Dermis blood vessel endothelial cell (primary cell): Measurements from ENCODE around the gene NTN4. TPM values are rescaled to one million over a fixed set of nuclear protein-coding genes. Genes with fewer than 3 reads are reported as not detected.
"Not testable (repeated sequence)": the region's sequence is repeated elsewhere in the genome, so short reads cannot be mapped to it uniquely, and the experiment has no call there.

Experiments used
- DNase-seq: peaks from one replicate; pipeline ENCODE4 v3.0.0; 2010
- total RNA-seq: library from RNA; depleted of rRNA; stranded (reverse); fragments of >200 nt; gene quantifications from 2 replicates; pipeline ENCODE4 v1.2.3, GENCODE V29; 2014

NTN4 gene
- total RNA-seq, 1 donor from 2014 or later, result 711 TPM

GRCh38 chr12:95746062-95746461, 44.5 kb downstream of the NTN4 start:
- DNase-seq, result not testable (repeated sequence)

GRCh38 chr12:95742586-95742985, 48.0 kb downstream of the NTN4 start:
- DNase-seq, result no peak

GRCh38 chr12:95741635-95742034, 48.9 kb downstream of the NTN4 start:
- DNase-seq, result no peak

- no peak for DNase-seq
Observed at GRCh38 chr12:95740751-95741150, 49.8 kb downstream of the NTN4 start.

- DNase-seq, result peak; percentile 45
Observed at GRCh38 chr12:95739561-95740313, 50.8 kb downstream of the NTN4 start.

- no peak for DNase-seq
Observed at GRCh38 chr12:95738024-95738611, 52.4 kb downstream of the NTN4 start.

- no peak for DNase-seq
Observed at GRCh38 chr12:95736631-95737030, 53.9 kb downstream of the NTN4 start.

- not testable (repeated sequence) for DNase-seq
Observed at GRCh38 chr12:95735728-95736127, 54.8 kb downstream of the NTN4 start.

GRCh38 chr12:95733141-95733825, 57.3 kb downstream of the NTN4 start:
- no peak for DNase-seq

GRCh38 chr12:95731519-95731958, 59.0 kb downstream of the NTN4 start:
- no peak for DNase-seq

- DNase-seq, result no peak
Observed at GRCh38 chr12:95730457-95730856, 60.1 kb downstream of the NTN4 start.

GRCh38 chr12:95726903-95727302, 63.7 kb downstream of the NTN4 start:
- DNase-seq, result no peak

- no peak for DNase-seq
Observed at GRCh38 chr12:95724767-95725166, 65.8 kb downstream of the NTN4 start.

- DNase-seq, result no peak
Observed at GRCh38 chr12:95723693-95724384, 66.7 kb downstream of the NTN4 start.

GRCh38 chr12:95721320-95721719, 69.2 kb downstream of the NTN4 start:
- DNase-seq, result peak; percentile 27

GRCh38 chr12:95720146-95720545, 70.4 kb downstream of the NTN4 start:
- DNase-seq, result no peak

- DNase-seq, result no peak
Observed at GRCh38 chr12:95718772-95719171, 71.8 kb downstream of the NTN4 start.

- DNase-seq, result peak; percentile 28
Observed at GRCh38 chr12:95718006-95718431, 72.5 kb downstream of the NTN4 start.

GRCh38 chr12:95717316-95717928, 73.1 kb downstream of the NTN4 start:
- DNase-seq, result no peak

GRCh38 chr12:95715177-95715576, 75.4 kb downstream of the NTN4 start:
- no peak for DNase-seq

- no peak for DNase-seq
Observed at GRCh38 chr12:95712269-95712668, 78.3 kb downstream of the NTN4 start.

- no peak for DNase-seq
Observed at GRCh38 chr12:95710386-95710785, 80.2 kb downstream of the NTN4 start.

GRCh38 chr12:95709152-95709551, 81.4 kb downstream of the NTN4 start:
- DNase-seq, result no peak
